Measurements from ENCODE around the gene SEC22C. TPM values are rescaled to one million over a fixed set of nuclear protein-coding genes. Genes with fewer than 3 reads are reported as not detected.

SEC22C gene
- total RNA-seq, 6 experiments from 2014 or later = 11.3 to 23.6 (median 13.8) TPM

- WGBS (ENCODE audit: insufficient coverage, low coverage, low lambda C conversion rate, missing lambda C conversion rate) = 83% methylated on average over 3 of the region's 4 CpGs
- intact Hi-C loops (cut with DNase I) = no loop called here
- Histone ChIP-seq H3K27me3 (no peaks in the 10 kb centered on the region), H3K4me1 (peaks cover 0 to 5% (median 0%) of the 10 kb centered on the region in 4 donors), H3K9me3 (no peaks in the 10 kb centered on the region), H3K27ac (no peak overlapping the region), H3K36me3 (no peaks in the 10 kb centered on the region), H3K4me3 (no peak overlapping the region)
- ATAC-seq (no peak), DNase-seq (no peak)
- TF ChIP-seq, protein P1, sequence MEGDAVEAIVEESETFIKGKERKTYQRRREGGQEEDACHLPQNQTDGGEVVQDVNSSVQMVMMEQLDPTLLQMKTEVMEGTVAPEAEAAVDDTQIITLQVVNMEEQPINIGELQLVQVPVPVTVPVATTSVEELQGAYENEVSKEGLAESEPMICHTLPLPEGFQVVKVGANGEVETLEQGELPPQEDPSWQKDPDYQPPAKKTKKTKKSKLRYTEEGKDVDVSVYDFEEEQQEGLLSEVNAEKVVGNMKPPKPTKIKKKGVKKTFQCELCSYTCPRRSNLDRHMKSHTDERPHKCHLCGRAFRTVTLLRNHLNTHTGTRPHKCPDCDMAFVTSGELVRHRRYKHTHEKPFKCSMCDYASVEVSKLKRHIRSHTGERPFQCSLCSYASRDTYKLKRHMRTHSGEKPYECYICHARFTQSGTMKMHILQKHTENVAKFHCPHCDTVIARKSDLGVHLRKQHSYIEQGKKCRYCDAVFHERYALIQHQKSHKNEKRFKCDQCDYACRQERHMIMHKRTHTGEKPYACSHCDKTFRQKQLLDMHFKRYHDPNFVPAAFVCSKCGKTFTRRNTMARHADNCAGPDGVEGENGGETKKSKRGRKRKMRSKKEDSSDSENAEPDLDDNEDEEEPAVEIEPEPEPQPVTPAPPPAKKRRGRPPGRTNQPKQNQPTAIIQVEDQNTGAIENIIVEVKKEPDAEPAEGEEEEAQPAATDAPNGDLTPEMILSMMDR (IDR thresholded peaks at IDR 0.05) = no peak
- no peak for TF ChIP-seq POLR2A (IDR thresholded peaks at IDR 0.05)
Measured at GRCh38 chr3:42520906-42521305, 60.9 kb downstream of the SEC22C start.

DNA sequence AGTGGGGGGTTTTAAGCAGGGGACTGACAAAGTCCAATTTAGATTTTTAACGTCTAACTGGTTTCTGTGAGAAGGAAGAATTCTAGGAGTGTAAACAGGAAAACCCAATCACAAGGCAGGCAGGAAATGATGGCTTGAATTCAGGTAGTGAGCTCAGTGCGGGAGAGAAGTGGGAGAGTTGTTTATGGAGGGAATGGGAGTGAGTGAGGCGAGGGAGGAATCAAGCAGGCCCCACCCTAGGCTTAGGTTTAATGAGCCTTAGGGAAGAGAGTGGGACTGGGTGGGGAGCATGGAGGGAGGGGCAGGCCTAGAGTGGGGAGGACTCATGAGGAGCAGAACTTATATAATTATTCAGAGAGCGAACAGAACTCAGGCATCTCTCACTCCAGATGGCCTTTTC lies 61.4 kb downstream of the SEC22C start:
- no peaks in the 10 kb centered on the region for H3K36me3 ChIP-seq

DNA sequence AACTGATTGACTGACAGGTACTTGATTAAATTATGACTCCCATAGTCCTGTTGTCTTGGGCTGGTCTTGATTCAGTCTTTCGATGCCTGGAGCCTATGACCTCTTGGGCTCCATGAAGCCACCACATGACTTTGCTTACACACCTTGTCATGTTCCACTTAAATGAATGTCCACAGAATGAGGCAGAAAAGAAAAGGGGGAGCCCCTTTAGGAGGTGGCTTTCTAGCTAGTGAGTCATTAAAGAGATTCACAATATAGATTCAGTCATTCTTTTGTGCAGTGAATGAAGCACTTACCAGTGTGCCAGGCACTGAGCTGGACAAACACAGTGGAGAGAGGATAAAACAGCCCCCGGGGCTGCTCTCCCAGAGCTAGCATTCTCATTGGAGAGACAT lies 62.2 kb downstream of the SEC22C start:
- intact Hi-C loops (cut with DNase I) = no loop called here
- no peak for DNase-seq
- Histone ChIP-seq H3K4me1 (peaks cover 0 to 5% (median 0%) of the 10 kb centered on the region in 4 donors), H3K27ac (no peak overlapping the region), H3K27me3 (no peaks in the 10 kb centered on the region), H3K9me3 (no peaks in the 10 kb centered on the region), H3K36me3 (no peaks in the 10 kb centered on the region), H3K4me3 (no peak overlapping the region)
- no peak for ATAC-seq
- 70% methylated on average over 2 of the region's 2 CpGs for WGBS (ENCODE audit: insufficient coverage, low coverage, low lambda C conversion rate, missing lambda C conversion rate)
- TF ChIP-seq, protein P1 (IDR thresholded peaks at IDR 0.05) = no peak
- no peak for TF ChIP-seq POLR2A (IDR thresholded peaks at IDR 0.05)

More for the DNA sequence above, 61.4 kb downstream of the SEC22C start:
- 55% methylated on average over 4 of the region's 4 CpGs for WGBS (ENCODE audit: insufficient coverage, low coverage, low lambda C conversion rate, missing lambda C conversion rate)
- peaks cover 0 to 5% (median 0%) of the 10 kb centered on the region in 4 donors for H3K4me1 ChIP-seq
- no peak overlapping the region for H3K4me3 ChIP-seq
- H3K9me3 ChIP-seq = no peaks in the 10 kb centered on the region
- ATAC-seq = peak in 1 of 4 donors; percentile 20
- H3K27me3 ChIP-seq = no peaks in the 10 kb centered on the region
- DNase-seq = no peak
- intact Hi-C loops (cut with DNase I) = no loop called here
- no peak for TF ChIP-seq POLR2A (IDR thresholded peaks at IDR 0.05)
- TF ChIP-seq, protein P1 (IDR thresholded peaks at IDR 0.05) = no peak
- no peak overlapping the region for H3K27ac ChIP-seq

- Histone ChIP-seq H3K4me3 (no peak overlapping the region), H3K9me3 (no peaks in the 10 kb centered on the region), H3K36me3 (no peaks in the 10 kb centered on the region), H3K27me3 (no peaks in the 10 kb centered on the region), H3K27ac (no peak overlapping the region), H3K4me1 (peaks cover 0 to 5% (median 0%) of the 10 kb centered on the region in 4 donors)
- 100% methylated on average over 1 of the region's 6 CpGs for WGBS (ENCODE audit: insufficient coverage, low coverage, low lambda C conversion rate, missing lambda C conversion rate)
- ATAC-seq (no peak), DNase-seq (peak in 1 of 3 donors; percentile 41)
- TF ChIP-seq, protein P1 (IDR thresholded peaks at IDR 0.05) = peak in 1 of 4 donors; percentile 13
- TF ChIP-seq POLR2A (IDR thresholded peaks at IDR 0.05) = no peak
- intact Hi-C loops (cut with DNase I) = no loop called here
Measured at GRCh38 chr3:42518800-42519567, 62.8 kb downstream of the SEC22C start.
